GM19239 (cell line): ENCODE measurements around the gene USP40.

Source experiments
- DNase-seq: peaks from one replicate; pipeline ENCODE4 v3.0.0; 2011; ENCODE audit warnings: low spot score; ENCODE audit not compliant: insufficient read length
- FAIRE-seq: peaks from 2 replicates; lab custom pipeline; 2011; peaks lifted over from hg19 to GRCh38; lab: Jason Lieb, UNC

Gene USP40

GRCh38 chr2:233477548-233478433, 88.8 kb downstream of the USP40 start:
- no peak for FAIRE-seq

GRCh38 chr2:233476651-233477547, 89.7 kb downstream of the USP40 start:
- DNase-seq (peak; percentile 1), FAIRE-seq (no peak)

More at GRCh38 chr2:233477548-233478433, 88.8 kb downstream of the USP40 start:
- DNase-seq = peak; percentile 2

GRCh38 chr2:233476063-233476410, 90.5 kb downstream of the USP40 start:
- FAIRE-seq = no peak
- no peak for DNase-seq

- no peak for DNase-seq
- FAIRE-seq = peak; percentile 11
These were observed 92.0 kb downstream of the USP40 start for GRCh38 chr2:233474308-233475160.

- no peak for DNase-seq
- no peak for FAIRE-seq
These were observed 92.7 kb downstream of the USP40 start for GRCh38 chr2:233473878-233474277.

- DNase-seq (no peak), FAIRE-seq (no peak)
These were observed 93.2 kb downstream of the USP40 start for GRCh38 chr2:233473386-233473791.

- no peak for DNase-seq
- FAIRE-seq = no peak
These were observed 95.1 kb downstream of the USP40 start for GRCh38 chr2:233471291-233472035.

- DNase-seq (no peak), FAIRE-seq (no peak)
These were observed 95.7 kb downstream of the USP40 start for GRCh38 chr2:233470839-233471238.

- FAIRE-seq (no peak), DNase-seq (no peak)
These were observed 96.4 kb downstream of the USP40 start for GRCh38 chr2:233470011-233470687.

- FAIRE-seq (no peak), DNase-seq (no peak)
These were observed 97.1 kb downstream of the USP40 start for GRCh38 chr2:233469261-233470010.

GRCh38 chr2:233468741-233469110, 97.9 kb downstream of the USP40 start:
- no peak for FAIRE-seq
- DNase-seq = no peak

- DNase-seq = no peak
- no peak for FAIRE-seq
These were observed 98.4 kb downstream of the USP40 start for GRCh38 chr2:233468047-233468740.

- FAIRE-seq (no peak), DNase-seq (no peak)
These were observed 99.5 kb downstream of the USP40 start for GRCh38 chr2:233466991-233467603.

- FAIRE-seq (no peak), DNase-seq (no peak)
These were observed 101.9 kb downstream of the USP40 start for GRCh38 chr2:233464531-233465240.

GRCh38 chr2:233464056-233464455, 102.5 kb downstream of the USP40 start:
- FAIRE-seq (no peak), DNase-seq (no peak)

- FAIRE-seq (no peak), DNase-seq (no peak)
These were observed 103.0 kb downstream of the USP40 start for GRCh38 chr2:233463586-233463985.
